ENCODE data around the gene STRIP1. TPM values are rescaled to one million over a fixed set of nuclear protein-coding genes. Genes with fewer than 3 reads are reported as not detected.

The STRIP1 gene
- total and polyA plus RNA-seq, 2 of the 8 experiments (the other 6 are each of a cell fraction or from before 2014, with no cell fraction given), result 21.3 to 45.6 TPM

GRCh38 chr1:109997204-109997866 is 37.1 kb upstream of the STRIP1 start:
- CTCF ChIA-PET (ENCODE audit: partially characterized antibody), result interaction anchor here (0.8 to 4.8 kb wide), 7 partner anchors 9 to 359 kb away, joined by 3 to 22 read pairs (median 5); partner anchors contain the start of gene AHCYL1
- H2BK15ac ChIP-seq (ENCODE audit: low read length), result no peak overlapping the region
- no peak overlapping the region for H2AK5ac ChIP-seq (ENCODE audit: low read depth, low read length)
- H4K20me1 ChIP-seq (replicated peaks in 1 of 2; ENCODE audit: control insufficient read depth in 1 of 2, insufficient read depth in 2 of 2, low read length in 2 of 2), result peaks cover 2 to 5% of the 10 kb centered on the region in 2 experiments
- no peak overlapping the region for H2BK20ac ChIP-seq (ENCODE audit: low read length)
- H4K8ac ChIP-seq (ENCODE audit: extremely low read depth, insufficient read depth, low read length), result no peak overlapping the region
- TF ChIP-seq RAD21 (IDR thresholded peaks at IDR 0.05 in 1 of 2, conservative IDR thresholded peaks at IDR 0.05 in 1 of 2; ENCODE audit: low read depth in 2 of 2, low read length in 2 of 2) (no peak), POLR2A (IDR thresholded peaks at IDR 0.05; ENCODE audit: control extremely low read depth in 1 of 2, low read depth in 2 of 2, low read length in 2 of 2) (no peak), CBX5 (IDR thresholded peaks at IDR 0.05; ENCODE audit: low read depth, low read length) (no peak)
- TF ChIP-seq, protein P1, sequence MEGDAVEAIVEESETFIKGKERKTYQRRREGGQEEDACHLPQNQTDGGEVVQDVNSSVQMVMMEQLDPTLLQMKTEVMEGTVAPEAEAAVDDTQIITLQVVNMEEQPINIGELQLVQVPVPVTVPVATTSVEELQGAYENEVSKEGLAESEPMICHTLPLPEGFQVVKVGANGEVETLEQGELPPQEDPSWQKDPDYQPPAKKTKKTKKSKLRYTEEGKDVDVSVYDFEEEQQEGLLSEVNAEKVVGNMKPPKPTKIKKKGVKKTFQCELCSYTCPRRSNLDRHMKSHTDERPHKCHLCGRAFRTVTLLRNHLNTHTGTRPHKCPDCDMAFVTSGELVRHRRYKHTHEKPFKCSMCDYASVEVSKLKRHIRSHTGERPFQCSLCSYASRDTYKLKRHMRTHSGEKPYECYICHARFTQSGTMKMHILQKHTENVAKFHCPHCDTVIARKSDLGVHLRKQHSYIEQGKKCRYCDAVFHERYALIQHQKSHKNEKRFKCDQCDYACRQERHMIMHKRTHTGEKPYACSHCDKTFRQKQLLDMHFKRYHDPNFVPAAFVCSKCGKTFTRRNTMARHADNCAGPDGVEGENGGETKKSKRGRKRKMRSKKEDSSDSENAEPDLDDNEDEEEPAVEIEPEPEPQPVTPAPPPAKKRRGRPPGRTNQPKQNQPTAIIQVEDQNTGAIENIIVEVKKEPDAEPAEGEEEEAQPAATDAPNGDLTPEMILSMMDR (IDR thresholded peaks at IDR 0.05; ENCODE audit: control extremely low read depth in 1 of 3, insufficient read depth in 1 of 3, low read depth in 1 of 3, low read length in 3 of 3), result no peak
- H2BK12ac ChIP-seq (ENCODE audit: low read depth, low read length), result no peak overlapping the region
- H4K5ac ChIP-seq (ENCODE audit: insufficient read length, low read depth, low read length), result no peak overlapping the region
- peaks cover 0 to 59% of the 10 kb centered on the region in 2 experiments; a peak in 2 of 4 replicates for H3K79me2 ChIP-seq (ENCODE audit: control insufficient read depth in 1 of 2, insufficient read depth in 2 of 2, low read length in 2 of 2)
- H3K4me1 ChIP-seq (replicated peaks in 1 of 4; ENCODE audit: control insufficient read depth in 3 of 4, insufficient read depth in 4 of 4, low read length in 3 of 4), result no peaks in the 10 kb centered on the region
- H3K27ac ChIP-seq (ENCODE audit: low read depth, low read length), result no peak overlapping the region
- no peaks in the 10 kb centered on the region for H3K27me3 ChIP-seq (replicated peaks in 1 of 4; ENCODE audit: control insufficient read depth in 3 of 4, extremely low read depth in 1 of 4, insufficient read depth in 3 of 4, low read length in 3 of 4)
- no peak overlapping the region for H3K4me3 ChIP-seq (ENCODE audit: extremely low read depth in 1 of 4, insufficient read depth in 2 of 4, low read depth in 3 of 4, low read length in 4 of 4)
- no peak overlapping the region for H3K9ac ChIP-seq (replicated peaks in 1 of 4; ENCODE audit: extremely low read depth in 1 of 4, low read depth in 3 of 4, low read length in 3 of 4)
- no peak overlapping the region for H2BK120ac ChIP-seq (replicated peaks; ENCODE audit: low read depth, low read length)
- H3K23me2 ChIP-seq (ENCODE audit: low read depth, low read length), result no peaks in the 10 kb centered on the region
- WGBS, 2 experiments (ENCODE audit: extremely low coverage in 1 of 2, insufficient coverage in 1 of 2, insufficient read length in 1 of 2, insufficient replicate concordance in 2 of 2, low coverage in 1 of 2, low lambda C conversion rate in 2 of 2, missing lambda C conversion rate in 1 of 2), result 88% methylated on average over 7 of the region's 7 CpGs; no CpG with 5 or more reads in 1 of the 2 experiments
- POLR2A ChIA-PET (ENCODE audit: partially characterized antibody), result interaction anchor here (4.0 kb wide), 1 partner anchor 12 kb away, joined by 19 read pairs; the partner anchor contains the start of gene AHCYL1
- H3K23ac ChIP-seq (ENCODE audit: insufficient read length), result no peak overlapping the region
- no peak overlapping the region for H4K91ac ChIP-seq (replicated peaks; ENCODE audit: insufficient read length, low read length)
- H2BK5ac ChIP-seq (ENCODE audit: low read depth, low read length), result no peak overlapping the region
- no peaks in the 10 kb centered on the region for H3K9me3 ChIP-seq (ENCODE audit: insufficient read depth in 2 of 2, low read depth in 1 of 2, low read length in 1 of 2)
- DNase-seq (ENCODE audit: low read depth in 1 of 2, low spot score in 2 of 2) (no peak), FAIRE-seq (no peak)
- H2AFZ ChIP-seq (ENCODE audit: low read length), result no peak overlapping the region
- H3K4me2 ChIP-seq (ENCODE audit: insufficient read depth in 1 of 2, low read depth in 2 of 2, low read length in 2 of 2), result no peak overlapping the region
- no peaks in the 10 kb centered on the region; the same call in none of the 2 replicates for H3K79me1 ChIP-seq (ENCODE audit: low read depth, low read length)
- no peak overlapping the region for H3K4ac ChIP-seq (replicated peaks; ENCODE audit: insufficient read length, low read depth, low read length)
- H3K36me3 ChIP-seq (ENCODE audit: control insufficient read depth in 2 of 4, insufficient read depth in 4 of 4, low read length in 3 of 4), result peaks cover 0 to 2% (median 0%) of the 10 kb centered on the region in 4 experiments; a peak in 1 of 8 replicates
- H3K14ac ChIP-seq (ENCODE audit: insufficient read length), result no peak overlapping the region
- H3K18ac ChIP-seq (ENCODE audit: extremely low read depth, low read length), result no peak overlapping the region
- H3K56ac ChIP-seq (replicated peaks; ENCODE audit: insufficient read length, low read depth, low read length), result no peak overlapping the region
